ENCODE measurements around the gene OPN1MW. TPM values are rescaled to one million over a fixed set of nuclear protein-coding genes. Genes with fewer than 3 reads are reported as not detected.
A peak's percentile ranks its signal among the peaks of the same experiment; 100 is the strongest.
"Not testable (repeated sequence)": the region's sequence is repeated elsewhere in the genome, so short reads cannot be mapped to it uniquely, and the experiment has no call there.

Gene OPN1MW
- total RNA-seq: not detected in 2 replicates

DNA sequence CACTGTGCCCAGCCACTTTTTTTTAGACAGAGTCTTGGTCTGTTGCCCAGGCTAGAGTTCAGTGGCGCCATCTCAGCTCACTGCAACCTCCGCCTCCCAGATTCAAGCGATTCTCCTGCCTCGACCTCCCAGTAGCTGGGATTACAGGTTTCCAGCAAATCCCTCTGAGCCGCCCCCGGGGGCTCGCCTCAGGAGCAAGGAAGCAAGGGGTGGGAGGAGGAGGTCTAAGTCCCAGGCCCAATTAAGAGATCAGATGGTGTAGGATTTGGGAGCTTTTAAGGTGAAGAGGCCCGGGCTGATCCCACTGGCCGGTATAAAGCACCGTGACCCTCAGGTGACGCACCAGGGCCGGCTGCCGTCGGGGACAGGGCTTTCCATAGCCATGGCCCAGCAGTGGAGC lies at the start of gene OPN1MW:
TSS of gene OPN1MW (plus strand) at position 301 of the 400 bp plus-strand sequence. CDS start at position 383, 82 bp downstream.
- H3K4me3 ChIP-seq (ENCODE audit: low read depth, low read length): not testable (repeated sequence)

DNA sequence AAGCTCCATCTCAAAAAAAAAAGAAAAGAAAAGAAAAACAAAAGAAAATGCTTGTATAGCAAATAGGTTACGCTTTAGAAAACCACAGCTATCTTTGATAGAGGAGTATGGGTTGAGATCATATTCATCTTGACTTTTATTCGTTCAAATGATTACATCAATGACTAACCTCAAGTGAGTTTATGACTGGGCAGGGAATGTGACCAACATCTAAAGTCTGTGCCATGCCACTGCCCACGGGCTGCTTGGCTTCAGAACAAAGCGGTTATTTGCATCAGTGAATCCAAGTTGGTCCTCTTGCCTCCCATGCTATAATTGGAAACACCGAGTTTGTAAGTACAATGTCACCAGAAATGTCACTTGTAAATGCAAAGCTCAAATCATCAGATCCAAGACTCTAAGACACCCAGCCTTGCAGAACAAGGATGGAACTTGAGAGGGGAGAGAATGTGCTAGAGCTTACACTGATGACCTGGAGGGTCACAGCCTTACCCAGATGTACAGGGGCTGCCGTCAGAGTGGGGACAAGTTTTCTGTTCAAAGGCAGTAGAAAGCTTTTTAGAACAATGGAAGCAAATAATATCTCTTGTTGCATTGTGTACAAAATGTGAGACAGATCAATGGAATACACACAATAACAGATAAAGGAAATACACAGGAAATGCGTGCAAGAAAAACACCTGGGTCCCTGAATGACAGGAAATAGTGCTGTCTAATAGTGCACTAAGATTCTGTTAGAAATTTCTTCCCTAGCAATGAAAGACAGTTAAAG lies 46.8 kb upstream of the OPN1MW start:
- TF ChIP-seq, protein P1, sequence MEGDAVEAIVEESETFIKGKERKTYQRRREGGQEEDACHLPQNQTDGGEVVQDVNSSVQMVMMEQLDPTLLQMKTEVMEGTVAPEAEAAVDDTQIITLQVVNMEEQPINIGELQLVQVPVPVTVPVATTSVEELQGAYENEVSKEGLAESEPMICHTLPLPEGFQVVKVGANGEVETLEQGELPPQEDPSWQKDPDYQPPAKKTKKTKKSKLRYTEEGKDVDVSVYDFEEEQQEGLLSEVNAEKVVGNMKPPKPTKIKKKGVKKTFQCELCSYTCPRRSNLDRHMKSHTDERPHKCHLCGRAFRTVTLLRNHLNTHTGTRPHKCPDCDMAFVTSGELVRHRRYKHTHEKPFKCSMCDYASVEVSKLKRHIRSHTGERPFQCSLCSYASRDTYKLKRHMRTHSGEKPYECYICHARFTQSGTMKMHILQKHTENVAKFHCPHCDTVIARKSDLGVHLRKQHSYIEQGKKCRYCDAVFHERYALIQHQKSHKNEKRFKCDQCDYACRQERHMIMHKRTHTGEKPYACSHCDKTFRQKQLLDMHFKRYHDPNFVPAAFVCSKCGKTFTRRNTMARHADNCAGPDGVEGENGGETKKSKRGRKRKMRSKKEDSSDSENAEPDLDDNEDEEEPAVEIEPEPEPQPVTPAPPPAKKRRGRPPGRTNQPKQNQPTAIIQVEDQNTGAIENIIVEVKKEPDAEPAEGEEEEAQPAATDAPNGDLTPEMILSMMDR (conservative IDR thresholded peaks at IDR 0.05; ENCODE audit: low read depth, low read length): no peak
- DNase-seq (ENCODE audit: low read depth): no peak
- no peak overlapping the region for H3K4me3 ChIP-seq (ENCODE audit: low read depth, low read length)

More for the DNA sequence above, at the start of gene OPN1MW:
- DNase-seq (ENCODE audit: low read depth): not testable (repeated sequence)

DNA sequence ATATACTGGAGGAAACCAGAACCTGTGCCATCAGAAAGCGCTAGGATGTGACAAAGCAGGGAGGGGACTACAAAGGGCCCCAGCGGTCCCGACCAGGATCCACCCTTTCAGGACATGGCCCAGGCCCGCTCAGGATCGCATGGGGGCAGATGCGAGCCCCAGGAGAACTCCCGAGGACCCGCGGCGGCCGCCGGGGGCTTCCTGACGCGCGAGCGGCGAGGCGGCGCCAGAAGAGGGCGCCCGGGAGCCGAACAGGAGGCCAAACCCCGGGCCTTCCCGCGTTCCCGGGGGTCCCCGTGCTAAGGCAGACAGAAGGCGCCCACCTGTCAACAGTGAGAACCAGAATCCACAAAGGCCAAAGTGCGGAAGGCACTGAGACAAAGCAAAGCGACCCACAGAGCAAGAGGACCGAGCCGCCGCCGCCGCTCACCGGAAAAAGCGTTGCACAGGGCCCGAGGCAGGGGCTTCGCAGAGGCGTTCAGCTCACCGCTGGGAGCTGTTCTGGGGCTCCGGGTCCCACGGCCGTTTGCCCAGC lies 45.7 kb upstream of the OPN1MW start:
- H3K4me3 ChIP-seq (ENCODE audit: low read depth, low read length): peak overlapping the region; percentile 39
- no peak for DNase-seq (ENCODE audit: low read depth)
- TF ChIP-seq, protein P1 (conservative IDR thresholded peaks at IDR 0.05; ENCODE audit: low read depth, low read length): peak; percentile 59

DNA sequence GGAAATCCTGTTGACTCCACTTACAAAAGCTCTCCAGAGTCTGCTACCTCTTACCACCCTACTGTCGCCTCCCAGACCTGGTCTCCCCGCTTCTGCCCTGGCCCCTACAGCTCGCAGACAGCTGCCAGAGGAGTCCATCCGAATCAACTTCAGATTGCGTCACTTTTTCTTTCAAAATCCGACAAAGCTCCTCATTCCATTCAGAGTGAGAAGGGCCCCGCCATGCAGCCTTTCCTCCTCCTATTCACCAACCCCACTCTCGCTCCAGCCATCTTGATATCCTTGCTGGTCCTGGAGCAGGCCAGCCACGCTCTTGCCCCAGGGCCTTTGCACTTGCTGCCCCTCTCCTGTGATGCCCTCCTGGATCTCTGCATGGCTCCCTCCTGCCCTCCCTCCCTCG lies 43.5 kb upstream of the OPN1MW start:
- DNase-seq (ENCODE audit: low read depth): no peak
- TF ChIP-seq, protein P1 (conservative IDR thresholded peaks at IDR 0.05; ENCODE audit: low read depth, low read length): no peak
- no peak overlapping the region for H3K4me3 ChIP-seq (ENCODE audit: low read depth, low read length)

DNA sequence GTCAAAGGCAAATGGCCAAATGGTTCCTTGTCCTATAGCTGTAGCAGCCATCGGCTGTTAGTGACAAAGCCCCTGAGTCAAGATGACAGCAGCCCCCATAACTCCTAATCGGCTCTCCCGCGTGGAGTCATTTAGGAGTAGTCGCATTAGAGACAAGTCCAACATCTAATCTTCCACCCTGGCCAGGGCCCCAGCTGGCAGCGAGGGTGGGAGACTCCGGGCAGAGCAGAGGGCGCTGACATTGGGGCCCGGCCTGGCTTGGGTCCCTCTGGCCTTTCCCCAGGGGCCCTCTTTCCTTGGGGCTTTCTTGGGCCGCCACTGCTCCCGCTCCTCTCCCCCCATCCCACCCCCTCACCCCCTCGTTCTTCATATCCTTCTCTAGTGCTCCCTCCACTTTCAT lies 42.2 kb upstream of the OPN1MW start:
- H3K4me3 ChIP-seq (ENCODE audit: low read depth, low read length): no peak overlapping the region
- DNase-seq (ENCODE audit: low read depth): no peak
- TF ChIP-seq, protein P1 (conservative IDR thresholded peaks at IDR 0.05; ENCODE audit: low read depth, low read length): no peak

DNA sequence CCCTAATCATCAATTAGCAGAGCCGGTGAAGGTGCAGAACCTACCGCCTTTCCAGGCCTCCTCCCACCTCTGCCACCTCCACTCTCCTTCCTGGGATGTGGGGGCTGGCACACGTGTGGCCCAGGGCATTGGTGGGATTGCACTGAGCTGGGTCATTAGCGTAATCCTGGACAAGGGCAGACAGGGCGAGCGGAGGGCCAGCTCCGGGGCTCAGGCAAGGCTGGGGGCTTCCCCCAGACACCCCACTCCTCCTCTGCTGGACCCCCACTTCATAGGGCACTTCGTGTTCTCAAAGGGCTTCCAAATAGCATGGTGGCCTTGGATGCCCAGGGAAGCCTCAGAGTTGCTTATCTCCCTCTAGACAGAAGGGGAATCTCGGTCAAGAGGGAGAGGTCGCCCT lies 41.7 kb upstream of the OPN1MW start:
- no peak overlapping the region for H3K4me3 ChIP-seq (ENCODE audit: low read depth, low read length)
- DNase-seq (ENCODE audit: low read depth): no peak
- TF ChIP-seq, protein P1 (conservative IDR thresholded peaks at IDR 0.05; ENCODE audit: low read depth, low read length): no peak

DNA sequence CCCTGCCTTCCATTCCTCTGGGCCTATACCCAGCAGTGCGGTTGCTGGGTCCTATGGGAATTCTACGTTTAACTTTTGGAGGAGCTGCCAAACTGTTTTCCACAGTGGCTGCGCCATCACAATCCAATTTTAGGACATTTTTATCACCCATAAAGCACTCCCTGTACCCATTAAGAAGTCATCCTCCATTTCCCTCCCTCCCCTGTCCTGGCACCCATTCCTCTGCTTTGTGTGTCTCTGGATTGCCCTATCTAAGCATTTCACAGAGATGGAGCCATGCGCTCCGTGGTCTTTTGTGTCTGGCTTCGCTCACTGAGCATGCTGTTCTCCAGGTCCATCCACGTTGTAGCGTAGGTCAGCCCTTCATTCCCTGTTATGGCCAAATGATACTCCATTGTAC lies 40.0 kb upstream of the OPN1MW start:
- no peak overlapping the region for H3K4me3 ChIP-seq (ENCODE audit: low read depth, low read length)
- TF ChIP-seq, protein P1 (conservative IDR thresholded peaks at IDR 0.05; ENCODE audit: low read depth, low read length): no peak
- DNase-seq (ENCODE audit: low read depth): no peak

Measured in epithelial cell of proximal tubule (primary cell).